Nephron progenitor cell (in vitro differentiated cells): ENCODE results near the gene NT5C.

Experiments used
- DNase-seq: peaks from one replicate; pipeline ENCODE4 v3.0.0; 2021
- H3K27ac Mint-ChIP-seq: 2 replicates; pipeline ENCODE4 v1.8.0; 2021; ENCODE audit warnings: mild to moderate bottlenecking, moderate library complexity, mixed read lengths
- H3K27me3 Mint-ChIP-seq: 2 replicates; pipeline ENCODE4 v1.8.0; 2021; ENCODE audit warnings: mild to moderate bottlenecking, low read depth, mixed read lengths; ENCODE audit not compliant: poor library complexity
- H3K36me3 Mint-ChIP-seq: 2 replicates; pipeline ENCODE4 v1.8.0; 2021; ENCODE audit warnings: low read depth, mixed read lengths
- H3K4me1 Mint-ChIP-seq: 2 replicates; pipeline ENCODE4 v1.8.0; 2021; ENCODE audit warnings: mixed read lengths
- H3K4me3 Mint-ChIP-seq: 2 replicates; pipeline ENCODE4 v1.8.0; 2021; ENCODE audit warnings: mild to moderate bottlenecking, moderate library complexity, mixed read lengths
- H3K9me3 Mint-ChIP-seq: 2 replicates; pipeline ENCODE4 v1.8.0; 2021; ENCODE audit warnings: mild to moderate bottlenecking, moderate library complexity, mixed read lengths
- CTCF ChIP-seq: fragments of 200-600 bp; sonication (generic); IDR thresholded peaks from 2 replicates; pipeline ENCODE4 v1.5.0; 2021; ENCODE audit warnings: antibody characterized with exemption

The NT5C gene

GRCh38 chr17:75154195-75155106, 22.9 kb upstream of the NT5C start, which contains the start of gene JPT1:
Gene JPT1 (minus strand): TSS chr17:75154512. CDS start chr17:75154397, 115 bp downstream.
- DNase-seq: peak; percentile 97
- Mint-ChIP-seq H3K27ac (peak within 1 kb of the TSS; percentile 97), H3K4me3 (peak within 1 kb of the TSS; percentile 94), H3K36me3 (peaks cover 24% of the 10 kb centered on the region), H3K4me1 (peaks cover 44% of the 10 kb centered on the region), H3K9me3 (peaks cover 5% of the 10 kb centered on the region), H3K27me3 (no peaks in the 10 kb centered on the region)
- no peak for TF ChIP-seq CTCF

- no peaks in the 10 kb centered on the region for H3K27me3 Mint-ChIP-seq
- peaks cover 26% of the 10 kb centered on the region for H3K36me3 Mint-ChIP-seq
- H3K4me3 Mint-ChIP-seq: peak overlapping the region; percentile 94
- H3K27ac Mint-ChIP-seq: peak overlapping the region; percentile 97
- DNase-seq: peak; percentile 38
- peaks cover 45% of the 10 kb centered on the region for H3K4me1 Mint-ChIP-seq
- peaks cover 5% of the 10 kb centered on the region for H3K9me3 Mint-ChIP-seq
- no peak for TF ChIP-seq CTCF
Measured at GRCh38 chr17:75153780-75154194, 22.2 kb upstream of the NT5C start.

- H3K27ac Mint-ChIP-seq: peak overlapping the region; percentile 97
- peak; percentile 48 for DNase-seq
Measured at GRCh38 chr17:75152922-75153779, 21.6 kb upstream of the NT5C start.

GRCh38 chr17:75152523-75152921, 21.0 kb upstream of the NT5C start:
- Mint-ChIP-seq H3K27me3 (no peaks in the 10 kb centered on the region), H3K36me3 (peaks cover 30% of the 10 kb centered on the region), H3K4me1 (peaks cover 47% of the 10 kb centered on the region), H3K9me3 (peaks cover 5% of the 10 kb centered on the region), H3K27ac (peak overlapping the region; percentile 97), H3K4me3 (peak overlapping the region; percentile 94)
- TF ChIP-seq CTCF: no peak
- no peak for DNase-seq

More at GRCh38 chr17:75152922-75153779, 21.6 kb upstream of the NT5C start:
- Mint-ChIP-seq H3K4me3 (peak overlapping the region; percentile 94), H3K9me3 (peaks cover 5% of the 10 kb centered on the region), H3K4me1 (peaks cover 47% of the 10 kb centered on the region), H3K36me3 (peaks cover 28% of the 10 kb centered on the region), H3K27me3 (no peaks in the 10 kb centered on the region)
- TF ChIP-seq CTCF: no peak

GRCh38 chr17:75151930-75152329, 20.4 kb upstream of the NT5C start:
- no peak for TF ChIP-seq CTCF
- Mint-ChIP-seq H3K4me1 (peaks cover 47% of the 10 kb centered on the region), H3K36me3 (peaks cover 30% of the 10 kb centered on the region), H3K27ac (peak overlapping the region; percentile 97), H3K4me3 (peak overlapping the region; percentile 94), H3K27me3 (no peaks in the 10 kb centered on the region), H3K9me3 (peaks cover 3% of the 10 kb centered on the region)
- no peak for DNase-seq
